ENCODE results near the gene SHROOM2.
A peak's percentile ranks its signal among the peaks of the same experiment; 100 is the strongest.

SHROOM2 gene, protein sequence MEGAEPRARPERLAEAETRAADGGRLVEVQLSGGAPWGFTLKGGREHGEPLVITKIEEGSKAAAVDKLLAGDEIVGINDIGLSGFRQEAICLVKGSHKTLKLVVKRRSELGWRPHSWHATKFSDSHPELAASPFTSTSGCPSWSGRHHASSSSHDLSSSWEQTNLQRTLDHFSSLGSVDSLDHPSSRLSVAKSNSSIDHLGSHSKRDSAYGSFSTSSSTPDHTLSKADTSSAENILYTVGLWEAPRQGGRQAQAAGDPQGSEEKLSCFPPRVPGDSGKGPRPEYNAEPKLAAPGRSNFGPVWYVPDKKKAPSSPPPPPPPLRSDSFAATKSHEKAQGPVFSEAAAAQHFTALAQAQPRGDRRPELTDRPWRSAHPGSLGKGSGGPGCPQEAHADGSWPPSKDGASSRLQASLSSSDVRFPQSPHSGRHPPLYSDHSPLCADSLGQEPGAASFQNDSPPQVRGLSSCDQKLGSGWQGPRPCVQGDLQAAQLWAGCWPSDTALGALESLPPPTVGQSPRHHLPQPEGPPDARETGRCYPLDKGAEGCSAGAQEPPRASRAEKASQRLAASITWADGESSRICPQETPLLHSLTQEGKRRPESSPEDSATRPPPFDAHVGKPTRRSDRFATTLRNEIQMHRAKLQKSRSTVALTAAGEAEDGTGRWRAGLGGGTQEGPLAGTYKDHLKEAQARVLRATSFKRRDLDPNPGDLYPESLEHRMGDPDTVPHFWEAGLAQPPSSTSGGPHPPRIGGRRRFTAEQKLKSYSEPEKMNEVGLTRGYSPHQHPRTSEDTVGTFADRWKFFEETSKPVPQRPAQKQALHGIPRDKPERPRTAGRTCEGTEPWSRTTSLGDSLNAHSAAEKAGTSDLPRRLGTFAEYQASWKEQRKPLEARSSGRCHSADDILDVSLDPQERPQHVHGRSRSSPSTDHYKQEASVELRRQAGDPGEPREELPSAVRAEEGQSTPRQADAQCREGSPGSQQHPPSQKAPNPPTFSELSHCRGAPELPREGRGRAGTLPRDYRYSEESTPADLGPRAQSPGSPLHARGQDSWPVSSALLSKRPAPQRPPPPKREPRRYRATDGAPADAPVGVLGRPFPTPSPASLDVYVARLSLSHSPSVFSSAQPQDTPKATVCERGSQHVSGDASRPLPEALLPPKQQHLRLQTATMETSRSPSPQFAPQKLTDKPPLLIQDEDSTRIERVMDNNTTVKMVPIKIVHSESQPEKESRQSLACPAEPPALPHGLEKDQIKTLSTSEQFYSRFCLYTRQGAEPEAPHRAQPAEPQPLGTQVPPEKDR (N-terminal part only)

GRCh38 chrX:9785944-9786797 is at the start of gene SHROOM2:
Gene SHROOM2 (plus strand): TSS chrX:9786429. CDS start chrX:9786546, 117 bp downstream.
- peak within 1 kb of the TSS; percentile 49 for H3K4me3 ChIP-seq (ENCODE audit: low read depth, low read length)
- TF ChIP-seq CTCF (IDR thresholded peaks at IDR 0.05; ENCODE audit: low read depth, low read length) = no peak

DNA sequence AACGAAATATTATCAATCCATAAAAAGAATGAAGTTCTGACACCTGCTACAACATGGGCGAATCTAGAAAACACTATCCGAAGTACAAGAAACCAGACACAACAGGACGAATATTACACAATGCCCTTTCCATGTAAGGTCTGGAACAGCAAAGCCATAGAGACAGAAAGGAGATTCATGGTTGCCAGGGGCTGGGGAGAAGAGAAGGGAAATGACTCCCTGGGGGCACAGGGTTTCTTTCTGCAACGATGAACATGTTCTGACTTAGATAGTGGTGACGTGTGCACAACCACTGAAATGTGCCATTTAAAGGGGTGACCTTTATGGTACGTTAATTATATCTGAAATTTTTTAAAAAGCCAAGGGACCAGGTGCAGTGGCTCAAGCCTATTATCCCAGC is 48.9 kb upstream of the SHROOM2 start:
- no peak overlapping the region for H3K4me3 ChIP-seq (ENCODE audit: low read depth, low read length)
- TF ChIP-seq CTCF (IDR thresholded peaks at IDR 0.05; ENCODE audit: low read depth, low read length) = no peak

DNA sequence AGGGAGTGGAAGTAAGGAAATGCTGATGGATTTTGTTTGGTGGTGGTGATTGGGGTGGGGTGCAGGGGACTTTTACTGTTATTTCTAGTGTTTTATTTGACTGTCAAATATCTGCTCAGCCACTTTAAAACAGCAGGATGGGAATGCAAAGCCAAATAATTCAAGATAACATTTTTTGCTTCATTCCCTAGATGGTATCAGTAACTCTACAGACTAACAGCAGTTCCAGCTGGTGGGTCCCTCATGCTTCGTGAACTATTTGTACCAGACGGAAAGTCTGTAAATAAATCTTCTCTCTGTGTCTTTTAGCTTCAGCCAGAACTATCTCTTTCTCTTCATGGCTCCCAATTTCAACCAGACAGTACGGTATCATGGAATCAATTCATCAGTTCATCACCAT is 48.1 kb upstream of the SHROOM2 start:
- no peak overlapping the region for H3K4me3 ChIP-seq (ENCODE audit: low read depth, low read length)
- TF ChIP-seq CTCF (IDR thresholded peaks at IDR 0.05; ENCODE audit: low read depth, low read length) = no peak

- no peak for TF ChIP-seq CTCF (IDR thresholded peaks at IDR 0.05; ENCODE audit: low read depth, low read length)
- no peak overlapping the region for H3K4me3 ChIP-seq (ENCODE audit: low read depth, low read length)
These were observed 47.1 kb upstream of the SHROOM2 start for GRCh38 chrX:9739130-9739529.

- no peak for TF ChIP-seq CTCF (IDR thresholded peaks at IDR 0.05; ENCODE audit: low read depth, low read length)
- H3K4me3 ChIP-seq (ENCODE audit: low read depth, low read length) = no peak overlapping the region
These were observed 40.7 kb upstream of the SHROOM2 start for GRCh38 chrX:9745417-9746115.
